HG03108 (cell line): ENCODE results near the gene ADAM11.
"Not testable (repeated sequence)": the region's sequence is repeated elsewhere in the genome, so short reads cannot be mapped to it uniquely, and the experiment has no call there.

Experiments
- ATAC-seq: cut with Tn5 transposase; IDR thresholded peaks from one replicate; pipeline ENCODE4 v1.9.1; 2021; ENCODE audit warnings: moderate library complexity; ENCODE audit not compliant: unreplicated experiment

The ADAM11 gene

DNA sequence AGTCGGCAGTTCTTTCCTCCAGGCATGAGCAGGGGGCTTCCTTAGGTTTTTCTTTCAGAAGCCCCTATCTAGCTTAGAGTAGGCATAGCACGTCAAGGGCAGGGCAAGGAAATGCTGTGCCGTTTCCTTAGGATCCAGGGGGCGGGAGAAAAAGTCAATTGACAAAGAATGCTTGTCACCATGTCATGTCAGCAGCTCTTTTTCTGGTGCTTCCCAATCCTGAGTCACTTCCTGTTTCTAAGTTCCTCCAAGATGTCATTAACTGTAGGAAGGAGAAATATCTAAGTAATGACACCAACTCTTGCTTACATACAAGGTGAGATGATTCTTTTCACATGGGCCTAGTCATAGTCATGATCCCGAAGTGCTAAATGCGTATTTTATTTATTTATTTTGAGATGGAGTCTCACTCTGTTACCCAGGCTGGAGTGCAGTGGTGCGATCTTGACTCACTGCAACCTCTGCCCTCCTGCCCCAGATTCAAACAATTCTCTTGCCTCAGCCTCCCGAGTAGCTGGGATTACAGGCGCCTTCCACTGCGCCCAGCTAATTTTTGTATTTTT lies 36.1 kb downstream of the ADAM11 start:
- no peak for ATAC-seq

DNA sequence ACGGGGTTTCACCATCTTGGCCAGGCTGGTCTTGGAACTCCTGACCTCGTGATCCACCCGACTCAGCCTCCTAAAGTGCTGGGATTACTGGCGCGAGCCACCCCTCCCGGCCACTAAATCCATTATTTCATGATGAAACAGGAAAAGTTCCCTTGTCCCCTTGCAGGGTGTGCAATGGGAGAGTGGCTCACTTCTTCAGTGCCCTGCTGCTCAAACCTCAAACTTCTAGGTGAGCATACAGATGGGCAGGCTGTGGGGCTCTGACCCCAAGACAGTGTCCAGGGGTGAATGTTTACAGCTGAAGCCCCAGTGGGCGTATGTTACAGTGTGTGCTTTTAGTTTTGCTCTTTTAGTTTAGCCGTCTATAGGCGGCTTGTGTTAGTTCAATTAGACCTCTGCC lies 36.6 kb downstream of the ADAM11 start:
- ATAC-seq, result no peak

DNA sequence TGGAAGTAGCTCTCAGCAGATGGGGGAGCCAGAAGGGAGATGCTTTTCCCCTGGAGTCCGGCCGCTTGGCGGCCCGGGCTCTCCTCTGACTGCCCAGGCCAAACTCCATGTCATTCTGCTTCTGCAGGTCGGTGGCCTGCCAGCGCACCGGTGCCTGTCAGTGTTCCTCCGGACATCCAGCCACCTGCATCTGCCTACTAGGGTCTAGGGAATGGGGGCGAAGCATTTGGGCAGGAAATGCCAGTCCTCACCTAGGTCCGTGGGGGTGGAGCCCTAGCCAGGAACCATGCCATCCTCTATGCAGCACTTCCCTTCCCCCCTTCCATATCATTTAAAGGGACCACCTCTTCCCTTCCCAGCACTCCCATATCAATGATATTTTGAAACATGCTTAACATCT lies 37.1 kb downstream of the ADAM11 start:
- ATAC-seq, result no peak

DNA sequence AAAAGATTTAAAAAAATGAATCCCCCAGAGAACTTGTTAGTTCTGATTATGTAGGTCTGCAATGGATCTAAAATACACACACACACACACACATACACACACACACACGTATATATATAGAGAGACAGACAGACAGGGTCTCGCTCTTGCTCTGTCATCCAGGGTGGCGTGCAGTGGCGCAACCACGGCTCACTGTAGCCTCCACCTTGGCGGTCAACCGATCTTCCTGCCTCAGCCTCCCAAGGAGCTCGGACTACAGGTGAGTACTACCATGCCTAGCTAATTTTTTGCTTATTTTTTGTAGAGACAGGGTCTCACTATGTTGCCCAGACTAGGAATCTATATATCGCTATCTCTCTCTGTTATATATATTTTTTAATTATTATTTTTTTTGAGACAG lies 37.9 kb downstream of the ADAM11 start:
- no peak for ATAC-seq

- no peak for ATAC-seq
These were observed 39.0 kb downstream of the ADAM11 start for GRCh38 chr17:44797802-44798201.

GRCh38 chr17:44798356-44798755 lies 39.6 kb downstream of the ADAM11 start:
- ATAC-seq, result no peak

- no peak for ATAC-seq
These were observed 43.1 kb downstream of the ADAM11 start for GRCh38 chr17:44801880-44802279.

DNA sequence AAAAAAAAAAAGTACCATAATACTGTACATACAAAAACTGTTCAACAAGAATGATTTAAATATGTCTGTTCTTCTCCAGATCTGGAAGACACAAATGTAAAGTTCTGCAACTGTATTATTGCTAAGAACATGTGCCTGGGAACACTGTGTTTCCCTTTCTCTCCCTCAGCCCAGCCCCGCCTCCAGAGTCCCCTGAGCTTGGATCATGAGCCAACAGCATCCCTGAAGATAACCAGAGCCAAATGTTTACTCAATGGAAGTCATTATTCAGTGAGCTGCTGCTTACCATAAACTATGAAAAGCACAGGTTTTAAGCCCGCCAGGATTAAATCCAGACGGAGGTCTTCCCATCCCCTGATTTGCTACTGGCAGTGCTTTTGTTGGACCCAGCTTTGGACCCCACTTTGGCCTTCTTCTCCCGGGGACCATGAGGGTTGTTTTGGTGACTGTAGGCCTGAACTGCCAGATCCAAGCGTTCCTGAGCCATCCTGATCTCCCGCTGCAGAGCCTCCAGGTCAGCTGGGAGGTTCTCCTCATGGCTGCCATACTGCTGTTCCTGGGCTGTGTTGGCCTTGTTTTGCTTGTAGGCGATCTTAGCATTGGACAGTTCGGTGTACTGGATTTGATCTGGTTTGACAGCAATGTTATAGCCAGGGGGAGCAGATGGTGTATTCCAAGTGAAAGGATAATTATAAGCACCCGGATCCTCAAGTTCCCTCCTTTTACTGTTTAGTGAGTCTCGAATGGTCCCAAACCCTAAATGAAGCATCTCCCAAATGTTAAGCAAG lies 45.7 kb downstream of the ADAM11 start:
- no peak for ATAC-seq

- ATAC-seq, result no peak
These were observed 48.5 kb downstream of the ADAM11 start for GRCh38 chr17:44807093-44807816.

GRCh38 chr17:44807817-44808155 lies 49.0 kb downstream of the ADAM11 start:
- no peak for ATAC-seq

DNA sequence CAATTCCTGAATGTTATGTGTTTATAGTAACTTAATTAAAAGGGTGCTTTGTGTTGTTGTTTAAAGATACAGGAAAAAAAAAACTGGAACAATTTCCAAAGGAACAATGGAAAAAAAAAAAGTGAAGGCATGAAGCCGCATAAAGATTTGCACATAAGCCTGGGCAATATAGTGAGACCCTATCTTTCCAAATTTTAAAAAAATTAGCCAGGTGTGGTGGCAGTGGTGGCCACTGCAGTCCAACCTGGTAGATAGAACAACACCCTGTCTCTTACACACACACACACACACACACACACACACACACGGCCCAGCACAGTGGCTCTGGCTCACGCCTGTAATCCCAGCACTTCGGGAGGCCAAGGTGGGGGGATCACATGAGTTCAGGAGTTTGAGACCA lies 49.4 kb downstream of the ADAM11 start:
- ATAC-seq, result no peak

- ATAC-seq, result not testable (repeated sequence)
These were observed 50.0 kb downstream of the ADAM11 start for GRCh38 chr17:44808656-44809388.

DNA sequence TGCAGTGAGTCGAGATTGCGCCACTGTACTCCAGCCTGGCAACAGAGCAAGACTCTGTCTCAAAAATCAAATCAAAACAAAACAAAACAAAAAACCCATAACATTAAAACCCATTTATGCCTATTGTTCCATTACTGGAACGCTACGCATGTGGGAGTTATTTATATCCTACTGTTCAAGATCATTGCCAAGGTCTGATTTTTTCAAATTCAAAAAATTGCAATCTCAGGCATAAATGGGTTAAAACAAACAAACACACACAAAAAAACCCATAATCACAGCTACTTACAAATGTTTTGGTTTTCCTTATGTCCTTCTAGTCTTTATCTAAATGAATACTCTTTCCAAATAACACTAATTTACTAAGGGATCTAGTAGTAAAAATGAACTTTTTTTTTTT lies 53.5 kb downstream of the ADAM11 start:
- ATAC-seq, result no peak

DNA sequence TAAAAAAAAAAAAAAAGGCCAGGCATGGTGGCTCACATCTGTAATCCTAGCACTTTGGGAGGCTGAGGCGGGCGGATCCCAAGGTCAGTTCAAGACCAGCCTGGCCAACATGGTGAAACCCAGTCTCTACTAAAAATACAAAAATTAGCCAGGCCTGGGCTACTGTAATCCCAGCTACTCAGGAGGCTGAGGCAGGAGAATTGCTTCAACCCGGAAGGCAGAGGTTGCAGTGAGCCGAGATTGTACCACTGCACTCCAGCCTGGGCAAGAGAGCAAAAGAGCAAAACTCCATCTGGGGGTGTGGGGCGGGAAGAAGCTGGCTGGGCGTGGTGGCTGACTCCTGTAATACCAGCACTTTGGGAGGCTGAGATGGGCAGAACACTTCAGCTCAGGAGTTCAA lies 59.7 kb downstream of the ADAM11 start:
- ATAC-seq, result not testable (repeated sequence)

- no peak for ATAC-seq
These were observed 61.9 kb downstream of the ADAM11 start for GRCh38 chr17:44820631-44821212.

DNA sequence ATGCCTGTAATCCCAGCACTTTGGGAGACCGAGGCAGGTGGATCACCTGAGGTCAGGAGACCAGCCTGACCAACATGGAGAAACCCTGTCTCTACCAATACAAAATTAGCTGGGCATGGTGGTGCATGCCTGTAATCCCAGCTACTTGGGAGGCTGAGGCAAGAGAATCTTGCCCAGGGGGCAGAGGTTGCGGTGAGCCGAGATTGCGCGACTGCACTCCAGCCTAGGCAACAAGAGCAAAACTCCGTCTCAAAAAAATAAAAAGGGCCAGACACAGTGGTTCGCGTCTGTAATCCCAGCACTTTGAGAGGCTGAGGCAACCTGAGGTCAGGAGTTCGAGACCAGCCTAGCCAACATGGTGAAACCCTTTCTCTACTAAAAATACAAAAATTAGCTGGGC lies 66.4 kb downstream of the ADAM11 start:
- not testable (repeated sequence) for ATAC-seq

DNA sequence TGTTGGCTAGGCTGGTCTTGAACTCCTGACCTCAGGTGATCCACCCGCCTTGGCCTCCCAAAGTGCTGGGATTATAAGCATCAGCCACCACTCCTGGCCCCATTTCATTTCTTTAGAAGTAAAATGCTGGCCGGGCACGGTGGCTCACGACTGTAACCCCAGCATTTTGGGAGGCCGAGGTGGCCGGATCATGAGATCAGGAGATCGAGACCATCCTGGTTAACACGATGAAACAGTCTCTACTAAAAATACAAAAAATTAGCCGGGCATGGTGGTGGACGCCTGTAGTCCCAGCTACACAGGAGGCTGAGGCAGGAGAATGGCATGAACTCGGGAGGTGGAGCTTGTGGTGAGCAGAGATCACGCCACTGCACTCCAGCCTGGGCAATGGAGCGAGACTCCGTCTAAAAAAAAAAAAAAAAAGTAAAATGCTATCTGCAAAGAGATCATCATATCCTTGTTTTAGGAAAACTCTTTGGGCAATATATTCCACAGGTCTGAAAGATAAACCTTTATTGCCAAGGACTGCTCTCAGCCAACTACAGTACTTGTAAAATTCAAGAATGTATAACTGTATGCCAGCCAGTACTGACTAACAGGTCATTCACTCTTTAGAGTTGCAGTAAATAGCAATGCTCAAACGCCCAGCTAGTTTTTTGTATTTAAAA lies 67.5 kb downstream of the ADAM11 start:
- ATAC-seq, result no peak

DNA sequence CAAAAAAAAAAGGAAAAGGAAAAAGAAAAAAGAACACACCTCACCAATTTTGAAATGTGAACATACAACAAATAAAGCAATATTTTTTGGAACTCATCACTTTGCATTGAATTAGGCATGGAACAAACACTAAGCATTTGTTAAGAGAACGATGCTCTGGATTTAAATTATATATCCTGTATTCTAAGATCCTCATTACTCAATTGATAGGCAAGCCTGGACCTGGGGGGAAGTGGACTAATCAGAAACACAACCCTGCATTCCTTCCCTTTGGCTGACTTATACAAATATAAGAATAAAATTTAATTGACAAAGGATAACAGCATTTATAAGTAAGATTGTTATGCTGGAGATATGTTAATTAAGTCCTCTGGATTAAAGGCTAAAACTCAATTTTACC lies 69.1 kb downstream of the ADAM11 start:
- ATAC-seq, result no peak

GRCh38 chr17:44828919-44829522 lies 70.2 kb downstream of the ADAM11 start:
- no peak for ATAC-seq
